Kidney (tissue), 14 donors: ENCODE results near the gene PARP9. TPM values are rescaled to one million over a fixed set of nuclear protein-coding genes. Genes with fewer than 3 reads are reported as not detected.

Experiments
- DNase-seq, 5 donors: peaks; one replicate each; pipeline ENCODE4 v3.0.0-alpha.2; 2013 to 2020
- FAIRE-seq: peaks from 2 replicates; lab custom pipeline; 2012; peaks lifted over from hg19 to GRCh38; lab: Jason Lieb, UNC
- H3K27ac ChIP-seq, 2 donors: one replicate each; pipeline ENCODE4 v1.7.0; 2013; ENCODE audit warnings: low read depth in 2 of 2, low read length in 2 of 2, inconsistent platforms in 1 of 2
- H3K27me3 ChIP-seq: one replicate; pipeline ENCODE4 v1.7.1; 2013; ENCODE audit warnings: low read length, inconsistent platforms; ENCODE audit not compliant: control insufficient read depth, insufficient read depth
- H3K36me3 ChIP-seq, 3 donors: one replicate each; pipeline versions ENCODE4 v1.7.0 to v1.7.1; 2013; ENCODE audit warnings: low read length in 3 of 3, control low read depth in 1 of 3, inconsistent platforms in 1 of 3; ENCODE audit not compliant: insufficient read depth in 3 of 3, control insufficient read depth in 2 of 3
- H3K4me1 ChIP-seq, 3 donors: one replicate each; pipeline versions ENCODE4 v1.7.0 to v1.7.1; 2013; ENCODE audit warnings: low read length in 3 of 3, inconsistent platforms in 1 of 3, low read depth in 1 of 3; ENCODE audit not compliant: control insufficient read depth in 2 of 3, insufficient read depth in 2 of 3
- H3K4me3 ChIP-seq, 3 donors: one replicate each; pipeline versions ENCODE4 v1.7.0 to v1.8.1; 2013; ENCODE audit warnings: low read length in 3 of 3, control low read depth in 1 of 3, inconsistent platforms in 1 of 3
- H3K9ac ChIP-seq, 3 donors: one replicate each; pipeline versions ENCODE4 v1.7.0 to v1.7.1; 2013; ENCODE audit warnings: low read length in 3 of 3, control low read depth in 1 of 3, inconsistent platforms in 1 of 3
- H3K9me3 ChIP-seq, 3 donors: one replicate each; pipeline versions ENCODE4 v1.7.0 to v1.7.1; 2013; ENCODE audit warnings: low read length in 3 of 3, control low read depth in 1 of 3, inconsistent platforms in 1 of 3; ENCODE audit not compliant: control insufficient read depth in 2 of 3, insufficient read depth in 1 of 3
- CTCF ChIP-seq: IDR thresholded peaks from 3 replicates; pipeline ENCODE4 v1.5.1; 2012; ENCODE audit warnings: mild to moderate bottlenecking, moderate library complexity, borderline replicate concordance; ENCODE audit not compliant: insufficient read depth; ENCODE audit errors: extremely low read depth
- intact Hi-C: fragments of 100-400 bp; cut with DNase I; formaldehyde crosslinking; loops from one replicate; pipeline ENCODE4 v1.11.1; 2022
- polyA plus RNA-seq: library from polyadenylated mRNA; stranded (reverse); fragments of 350-450 nt; fragmentation: Illumina TruSeq; extraction: RNeasy Lipid Tissue Mini Kit (QIAGEN cat#74804); gene quantifications from one replicate; pipeline ENCODE4 v1.2.3, GENCODE V29; 2014; ENCODE audit warnings: low read depth, low replicate concordance; ENCODE audit not compliant: insufficient read depth
- total RNA-seq: library from RNA; stranded (reverse); fragmentation: NEBNext Ultra II Directional; extraction: Animal tissue kit (Norgen Biotek cat#: 25700); gene quantifications from one replicate; pipeline ENCODE4 v1.2.1, GENCODE V29; 2021
- donor health status: control.
- donor health status: control.
- donor health status: control.
- donor health status: control.
- donor health status: control.
- donor health status: DM: yes; HTN: yes; CAD: no.
- donor health status: Normal renal cell carcinoma (clear cell type).

Gene PARP9
- total and polyA plus RNA-seq, 2 donors from 2014 or later: 27.8 to 54.0 TPM

GRCh38 chr3:122530164-122530563 is 33.9 kb downstream of the PARP9 start:
- intact Hi-C loops: no loop called here
- H3K27ac ChIP-seq: no peak overlapping the region
- DNase-seq (no peak), FAIRE-seq (no peak)
- no peak overlapping the region for H3K9ac ChIP-seq
- peaks cover 0 to 26% (median 19%) of the 10 kb centered on the region in 3 donors for H3K36me3 ChIP-seq
- no peaks in the 10 kb centered on the region for H3K4me1 ChIP-seq
- no peak overlapping the region for H3K4me3 ChIP-seq
- no peak for TF ChIP-seq CTCF
- no peaks in the 10 kb centered on the region for H3K9me3 ChIP-seq
- H3K27me3 ChIP-seq: no peaks in the 10 kb centered on the region

GRCh38 chr3:122523317-122523716 is 40.8 kb downstream of the PARP9 start:
- intact Hi-C loops: no loop called here
- no peak overlapping the region for H3K27ac ChIP-seq

GRCh38 chr3:122520861-122521260 is 43.2 kb downstream of the PARP9 start:
- no peaks in the 10 kb centered on the region for H3K9me3 ChIP-seq
- intact Hi-C loops: no loop called here
- DNase-seq (no peak), FAIRE-seq (no peak)
- H3K4me3 ChIP-seq: no peak overlapping the region
- H3K36me3 ChIP-seq: no peaks in the 10 kb centered on the region
- H3K27ac ChIP-seq: no peak overlapping the region
- H3K27me3 ChIP-seq: no peaks in the 10 kb centered on the region
- TF ChIP-seq CTCF: no peak
- no peak overlapping the region for H3K9ac ChIP-seq
- no peaks in the 10 kb centered on the region for H3K4me1 ChIP-seq

More at GRCh38 chr3:122523317-122523716, 40.8 kb downstream of the PARP9 start:
- Histone ChIP-seq H3K27me3 (no peaks in the 10 kb centered on the region), H3K9ac (no peak overlapping the region), H3K4me3 (no peak overlapping the region), H3K36me3 (peaks cover 0 to 3% (median 3%) of the 10 kb centered on the region in 3 donors), H3K4me1 (no peaks in the 10 kb centered on the region), H3K9me3 (no peaks in the 10 kb centered on the region)
- no peak for FAIRE-seq
- no peak for DNase-seq
- TF ChIP-seq CTCF: no peak

GRCh38 chr3:122519693-122520092 is 44.4 kb downstream of the PARP9 start:
- H3K27me3 ChIP-seq: no peaks in the 10 kb centered on the region
- no peak overlapping the region for H3K27ac ChIP-seq
- no peak overlapping the region for H3K9ac ChIP-seq
- no peak for TF ChIP-seq CTCF
- H3K4me1 ChIP-seq: peaks cover 0 to 3% (median 0%) of the 10 kb centered on the region in 3 donors
- H3K4me3 ChIP-seq: no peak overlapping the region
- intact Hi-C loops: no loop called here
- H3K36me3 ChIP-seq: no peaks in the 10 kb centered on the region
- FAIRE-seq (no peak), DNase-seq (no peak)
- H3K9me3 ChIP-seq: no peaks in the 10 kb centered on the region
